GM12878 (cell line): ENCODE measurements around the gene ABT1.

Experiments
- CEBPZ ChIP-seq: fragments of 150-350 bp; IDR thresholded peaks from 2 replicates; pipeline ENCODE4 v1.6.1; 2016; ENCODE audit warnings: low read depth, low read length
- CTCF ChIP-seq, 3 experiments: IDR thresholded peaks in 2 of 3; conservative IDR thresholded peaks in 1 of 3; 2 replicates each; pipeline ENCODE4 v1.5.1; 2011; ENCODE audit warnings: low read depth in 3 of 3, low read length in 3 of 3, mild to moderate bottlenecking in 3 of 3, control low read depth in 2 of 3, moderate library complexity in 2 of 3, inconsistent platforms in 1 of 3, mixed read lengths in 1 of 3; ENCODE audit not compliant: control insufficient read depth in 2 of 3, insufficient read depth in 1 of 3; ENCODE audit errors: extremely low read depth in 1 of 3
- EP300 ChIP-seq, 2 experiments: fragments of 150-350 bp in 1 of 2; IDR thresholded peaks; 2 replicates each; pipeline ENCODE4 v1.6.1; 2011 to 2012; ENCODE audit warnings: low read depth in 2 of 2, low read length in 2 of 2, borderline replicate concordance in 1 of 2, improper control_type of control experiment in 1 of 2, inconsistent platforms in 1 of 2; ENCODE audit not compliant: control insufficient read depth in 1 of 2
- GATAD2B ChIP-seq: fragments of 450-650 bp; conservative IDR thresholded peaks from 2 replicates; pipeline ENCODE4 v1.6.1; 2017; ENCODE audit warnings: low read depth, mild to moderate bottlenecking, moderate library complexity
- MYC ChIP-seq: IDR thresholded peaks from 2 replicates; pipeline ENCODE4 v1.6.1; 2011; ENCODE audit warnings: mild to moderate bottlenecking, low read length, moderate library complexity, inconsistent platforms; ENCODE audit not compliant: insufficient read depth, insufficient replicate concordance, insufficient read length, severe bottlenecking
- NR2C2 ChIP-seq: IDR thresholded peaks from 2 replicates; pipeline ENCODE4 v1.6.1; 2011; ENCODE audit warnings: borderline replicate concordance, low read depth; ENCODE audit not compliant: control insufficient read depth, insufficient read length
- POLR2AphosphoS5 ChIP-seq: IDR thresholded peaks from 2 replicates; pipeline ENCODE4 v1.6.1; 2011; ENCODE audit warnings: mild to moderate bottlenecking, low read length, inconsistent platforms
- RBBP5 ChIP-seq: fragments of 200-600 bp; sonication (generic); conservative IDR thresholded peaks from 2 replicates; pipeline ENCODE4 v1.6.1; 2016
- RELA ChIP-seq: fragments of 450-650 bp; IDR thresholded peaks from 2 replicates; pipeline ENCODE4 v1.8.0; 2014; ENCODE audit warnings: borderline replicate concordance; ENCODE audit not compliant: partially characterized antibody
- REST ChIP-seq: IDR thresholded peaks from 2 replicates; pipeline ENCODE4 v1.6.1; 2012; ENCODE audit warnings: mild to moderate bottlenecking, low read depth, low read length
- TAF1 ChIP-seq: IDR thresholded peaks from 2 replicates; pipeline ENCODE4 v1.6.1; 2011; ENCODE audit warnings: mild to moderate bottlenecking, low read depth, low read length, borderline replicate concordance
- USF2 ChIP-seq: IDR thresholded peaks from 2 replicates; pipeline ENCODE4 v1.6.1; 2011; ENCODE audit warnings: low read depth, low read length, improper control_type of control experiment, borderline replicate concordance
- YY1 ChIP-seq: IDR thresholded peaks from 2 replicates; pipeline ENCODE4 v1.6.1; 2011; ENCODE audit warnings: low read depth, mild to moderate bottlenecking, low read length
- ZBTB40 ChIP-seq: fragments of 450-650 bp; IDR thresholded peaks from 2 replicates; pipeline ENCODE4 v1.6.1; 2016; ENCODE audit warnings: mild to moderate bottlenecking, moderate library complexity, borderline replicate concordance

GRCh38 chr6:26598267-26598666 lies 1.5 kb downstream of the ABT1 start:
- TF ChIP-seq ZBTB40, result no peak
- no peak for TF ChIP-seq CTCF (IDR thresholded peaks at IDR 0.05 in 2 of 3, conservative IDR thresholded peaks at IDR 0.05 in 1 of 3; ENCODE audit: control insufficient read depth in 2 of 3, extremely low read depth in 1 of 3, insufficient read depth in 1 of 3, low read depth in 3 of 3, low read length in 3 of 3)
- no peak for TF ChIP-seq EP300 (IDR thresholded peaks at IDR 0.05; ENCODE audit: borderline replicate concordance in 1 of 2, control insufficient read depth in 1 of 2, low read depth in 2 of 2, low read length in 2 of 2)
- no peak for TF ChIP-seq USF2
- TF ChIP-seq NR2C2, result no peak
- TF ChIP-seq RELA, result no peak
- TF ChIP-seq POLR2AphosphoS5, result no peak; the same call in 1 of the 2 replicates
- TF ChIP-seq MYC, result no peak
- TF ChIP-seq CEBPZ, result no peak
- no peak for TF ChIP-seq GATAD2B
- no peak for TF ChIP-seq YY1
- no peak for TF ChIP-seq REST
- TF ChIP-seq RBBP5, result no peak
- no peak for TF ChIP-seq TAF1
